UCSD-AML1 (cell line): ENCODE measurements around the gene TNNI2.

Source experiments
- DNase-seq: peaks from one replicate; lab custom pipeline; 2025; ENCODE audit not compliant: unreplicated experiment; lab: John Stamatoyannopoulos, UW

Gene TNNI2

GRCh38 chr11:1857064-1857463 is 18.3 kb downstream of the TNNI2 start:
- no peak for DNase-seq

DNA sequence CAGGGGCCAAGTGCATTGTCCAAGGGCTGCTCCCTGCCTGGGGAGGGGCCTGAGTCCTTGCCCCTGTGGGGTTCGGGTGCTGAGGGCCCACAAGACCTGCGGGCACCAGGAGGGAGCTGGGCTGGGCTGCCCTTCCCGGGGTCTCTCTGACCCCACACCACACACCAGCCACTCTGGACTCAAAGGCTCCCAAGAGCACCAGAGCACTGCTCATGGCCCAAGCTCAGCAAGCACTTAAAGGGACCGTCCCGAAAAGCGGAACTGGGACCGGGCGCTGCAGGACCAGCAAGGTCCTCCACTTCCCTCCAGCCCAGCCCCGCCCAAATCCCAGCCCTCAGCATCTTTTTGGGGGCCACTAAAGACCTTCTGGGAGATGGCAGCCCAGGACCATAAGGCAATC is 19.4 kb downstream of the TNNI2 start:
- no peak for DNase-seq

- no peak for DNase-seq
Observed at GRCh38 chr11:1858576-1858975, 19.8 kb downstream of the TNNI2 start.

DNA sequence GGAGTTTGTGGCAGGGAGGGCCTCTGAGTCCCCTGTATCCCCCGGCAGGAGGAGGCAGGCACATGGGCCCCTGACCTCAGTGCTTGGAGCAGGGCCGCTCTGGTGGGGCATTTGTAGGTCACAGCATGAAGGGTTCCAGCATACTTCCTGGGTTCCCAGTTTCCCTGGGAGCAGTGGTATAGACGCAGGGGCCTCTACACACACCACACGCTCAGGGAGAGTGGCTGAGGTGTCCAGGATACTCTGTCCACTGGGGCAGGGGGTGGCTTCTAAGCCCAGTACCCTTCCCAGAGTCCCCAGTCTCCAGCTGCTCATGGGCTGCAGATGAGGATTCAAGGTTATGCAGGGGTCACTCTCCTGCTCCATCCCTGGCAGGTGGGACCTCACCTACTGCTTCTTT is 20.2 kb downstream of the TNNI2 start:
- no peak for DNase-seq

- no peak for DNase-seq
Observed at GRCh38 chr11:1860108-1860507, 21.3 kb downstream of the TNNI2 start.

GRCh38 chr11:1861435-1862411 is 22.9 kb downstream of the TNNI2 start:
- no peak for DNase-seq

DNA sequence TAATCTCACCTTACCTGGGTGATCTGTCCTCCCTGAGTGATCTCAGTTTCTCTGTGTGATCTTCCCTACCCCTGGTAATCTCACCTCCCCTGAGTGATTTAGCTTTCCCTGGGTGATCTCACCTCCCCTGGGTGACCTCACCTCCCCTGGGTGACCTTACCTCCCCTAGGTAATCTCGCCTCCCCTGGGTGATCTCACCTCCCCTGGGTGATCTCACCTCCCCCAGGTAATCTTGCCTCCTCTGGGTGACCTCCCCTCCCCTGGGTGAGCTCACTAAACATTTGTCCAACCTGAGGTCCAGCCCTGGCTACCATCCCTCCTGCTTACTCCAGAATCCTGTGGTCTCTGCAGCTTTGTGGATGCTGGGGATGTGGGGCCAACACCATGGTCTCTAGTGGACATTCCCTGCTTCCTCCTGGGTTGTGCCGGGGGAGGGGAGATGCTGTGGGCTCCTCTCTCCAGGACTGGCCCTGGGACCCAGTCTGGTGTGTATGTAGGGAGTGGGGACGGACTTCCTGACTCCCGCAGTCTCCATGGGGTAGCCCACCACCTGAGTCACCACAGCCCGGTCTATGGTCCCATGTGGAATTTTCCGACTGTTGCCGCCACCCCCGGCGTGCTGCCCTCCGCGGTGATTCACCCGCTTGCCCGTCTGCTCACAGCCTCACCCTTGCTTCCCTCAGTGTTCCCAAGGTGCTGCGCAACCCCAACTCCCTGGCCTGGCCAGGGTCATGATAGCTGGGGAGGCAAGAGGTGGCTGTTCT is 24.0 kb downstream of the TNNI2 start:
- DNase-seq, result no peak

DNA sequence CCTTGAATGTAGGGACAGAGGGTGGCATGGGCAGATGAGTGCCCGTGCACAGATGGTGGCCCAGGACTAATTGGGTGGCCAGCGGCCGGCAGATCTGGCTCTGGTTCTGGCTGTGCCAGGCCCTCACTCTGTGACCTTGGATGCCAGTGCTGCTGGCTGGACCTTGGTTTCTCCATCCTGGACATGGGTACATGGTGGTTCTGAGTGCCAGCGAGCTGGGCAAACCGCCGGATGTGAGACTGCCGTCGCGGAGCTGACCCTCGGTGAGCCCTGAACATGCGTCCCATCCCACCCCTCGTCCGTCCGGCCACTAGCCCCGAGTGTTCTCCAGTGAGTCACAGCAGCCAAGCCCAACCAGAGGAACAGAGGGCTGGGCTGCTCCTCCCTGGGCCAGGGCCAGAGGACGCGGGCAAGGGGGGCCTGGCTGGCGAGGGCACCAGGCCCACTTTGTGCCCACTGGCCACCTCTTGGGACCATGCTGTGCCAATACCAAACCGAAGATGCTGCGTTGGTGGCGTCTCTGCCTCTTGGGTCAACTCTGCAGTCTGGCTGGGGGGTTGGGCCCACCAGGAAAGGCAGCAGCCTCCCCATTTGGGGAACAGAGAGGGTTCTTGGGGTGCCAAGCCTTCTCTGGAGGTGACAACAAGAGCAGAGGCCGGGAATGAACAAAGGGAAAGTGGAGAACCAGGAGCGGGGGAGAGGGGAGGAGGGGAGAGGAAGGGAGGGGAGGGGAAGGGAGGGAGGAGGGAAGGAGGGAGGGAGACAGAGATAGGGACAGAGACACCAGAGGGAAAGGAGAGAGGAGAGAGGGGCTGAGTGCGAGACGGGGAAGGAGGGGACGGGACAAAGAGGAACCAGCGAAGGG is 24.8 kb downstream of the TNNI2 start:
- peak; percentile 64 for DNase-seq

DNA sequence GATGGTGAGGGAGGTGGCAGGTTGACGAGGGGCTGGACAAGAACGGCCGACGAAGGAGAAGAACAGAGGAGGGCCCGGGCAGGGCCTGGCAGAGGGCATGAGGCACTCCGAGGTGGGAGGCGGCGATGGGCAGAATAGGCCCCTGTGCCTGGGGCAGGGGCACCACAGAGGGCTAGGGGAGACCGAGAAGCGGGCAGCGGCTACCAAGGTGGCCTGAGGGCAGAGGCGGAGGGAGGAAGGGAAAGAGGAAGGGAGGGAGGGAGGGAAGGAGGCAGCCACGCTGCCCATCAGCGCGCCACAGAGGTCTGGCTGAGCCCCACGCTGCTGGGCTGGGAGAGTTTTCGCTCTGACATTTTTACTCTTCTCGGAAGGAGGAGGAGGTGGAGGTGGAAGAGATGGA is 25.4 kb downstream of the TNNI2 start:
- no peak for DNase-seq

- no peak for DNase-seq
Observed at GRCh38 chr11:1864831-1865665, 26.3 kb downstream of the TNNI2 start.

DNA sequence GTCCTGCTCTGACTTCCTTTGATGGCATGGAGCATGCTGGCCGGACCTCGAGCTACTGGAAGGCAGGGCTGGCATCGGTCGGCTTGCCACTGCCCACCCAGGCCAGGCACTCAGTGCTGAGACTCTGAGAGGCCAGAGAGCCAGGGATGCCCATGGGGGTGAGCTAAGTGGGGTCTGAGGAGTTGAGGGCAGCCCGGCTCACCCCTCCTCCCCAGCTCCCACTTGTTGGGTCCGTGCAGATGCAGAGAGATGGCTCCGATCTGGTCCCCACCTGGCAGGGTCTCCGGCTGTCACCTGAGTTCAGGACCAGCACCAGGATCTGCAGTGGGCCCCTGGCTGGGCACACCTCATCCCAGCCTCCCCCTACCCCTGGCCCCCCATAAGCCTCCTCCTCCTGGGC is 27.4 kb downstream of the TNNI2 start:
- DNase-seq, result no peak

DNA sequence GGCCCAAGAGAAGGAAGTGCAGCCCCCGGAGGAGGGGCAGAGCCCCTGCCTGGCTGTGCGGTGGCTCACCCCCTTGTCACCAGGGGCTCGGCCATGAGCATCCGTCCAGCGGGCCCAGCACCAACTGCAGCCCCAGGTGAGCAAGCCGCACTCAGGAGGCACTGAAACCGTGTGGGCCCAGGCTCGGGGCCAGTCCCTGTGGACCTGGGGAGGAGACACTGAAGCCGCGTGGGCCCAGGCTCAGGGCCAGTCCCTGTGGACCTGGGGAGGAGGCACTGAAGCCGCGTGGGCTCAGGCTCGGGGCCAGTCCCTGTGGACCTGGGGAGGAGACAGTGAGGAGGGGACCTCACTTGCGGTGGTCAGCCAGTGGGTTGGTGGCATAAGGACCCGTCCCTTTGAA is 28.0 kb downstream of the TNNI2 start:
- no peak for DNase-seq

GRCh38 chr11:1867381-1867780 is 28.6 kb downstream of the TNNI2 start:
- no peak for DNase-seq

- no peak for DNase-seq
Observed at GRCh38 chr11:1868056-1868635, 29.4 kb downstream of the TNNI2 start.

DNA sequence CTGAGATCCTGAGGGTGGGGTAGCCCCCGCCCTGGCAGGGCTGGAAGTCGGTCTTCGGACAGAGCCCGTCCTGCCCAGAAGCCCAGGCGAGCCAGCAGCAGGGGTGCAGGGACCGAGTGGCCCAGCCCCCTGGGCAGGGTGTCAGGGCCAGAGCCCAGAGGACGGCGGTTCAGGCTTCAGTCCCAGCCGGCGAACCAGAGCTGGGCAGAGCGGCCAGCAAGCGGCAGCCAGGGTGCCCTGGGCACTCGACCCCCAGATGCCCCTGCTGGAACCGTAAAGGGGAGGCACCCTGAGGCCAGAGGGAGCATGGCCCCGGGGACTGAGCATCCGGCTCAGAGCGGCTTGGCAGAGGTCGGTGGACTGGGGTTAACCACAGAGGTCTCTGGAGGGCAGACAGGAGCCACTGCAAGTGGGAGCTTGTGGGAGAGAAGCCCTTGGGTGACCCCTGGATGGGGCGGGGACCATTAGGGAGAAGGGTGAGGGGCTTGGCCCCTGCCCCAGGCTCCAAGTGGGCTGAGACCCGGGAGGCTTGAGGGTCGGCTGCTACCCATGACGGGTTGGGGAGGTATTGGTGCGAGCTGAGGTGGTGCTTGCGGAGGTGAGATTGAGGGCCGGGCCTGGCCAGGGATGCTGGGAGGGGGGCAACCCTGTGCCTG is 30.0 kb downstream of the TNNI2 start:
- DNase-seq, result no peak

GRCh38 chr11:1869427-1870325 is 30.9 kb downstream of the TNNI2 start:
- DNase-seq, result no peak

DNA sequence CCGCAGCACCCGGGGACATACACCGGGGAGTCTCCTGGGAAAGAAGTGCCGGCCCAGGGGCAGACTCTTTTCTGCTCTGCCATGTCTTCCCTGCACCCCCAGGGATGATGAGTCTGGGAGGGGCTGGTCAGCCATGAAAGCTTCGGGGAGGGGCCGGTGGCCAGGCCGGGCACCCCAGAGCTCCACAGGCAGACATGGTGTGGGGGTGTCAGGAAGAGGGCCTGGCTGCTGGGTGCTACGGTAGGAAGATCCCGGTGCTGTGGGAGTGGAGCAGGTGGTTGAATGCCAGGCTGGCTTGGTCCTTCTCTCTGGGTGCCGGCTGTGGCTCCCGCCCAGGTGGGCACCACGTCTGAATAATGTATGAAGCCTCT is 31.5 kb downstream of the TNNI2 start:
- DNase-seq, result no peak

- no peak for DNase-seq
Observed at GRCh38 chr11:1870721-1871466, 32.1 kb downstream of the TNNI2 start.
